ENCODE measurements around the gene LMX1A.

- TF ChIP-seq CTCF (IDR thresholded peaks at IDR 0.05) (no peak), EP300 (IDR thresholded peaks at IDR 0.05) (no peak), POLR2A (IDR thresholded peaks at IDR 0.05) (no peak)
Observed at GRCh38 chr1:165235155-165235776, 121.2 kb downstream of the LMX1A start.

Data from sigmoid colon (tissue), 4 donors.